IMR-90 (cell line): ENCODE data around the gene MRPS35. TPM values are rescaled to one million over a fixed set of nuclear protein-coding genes. Genes with fewer than 3 reads are reported as not detected.

Experiments
- ATAC-seq: fragments of 200-7000 bp; cut with Tn5 transposase; 2 replicates; pipeline ENCODE4 v1.9.1; 2020; ENCODE audit warnings: low read depth, mild to moderate bottlenecking, moderate library complexity
- BruUV-seq: library from RNA; stranded (reverse); fragments of 400-500 nt; replicated peaks from 2 replicates; lab custom pipeline; 2021; lab: Mats Ljungman, UMichigan
- CTCF ChIA-PET: fragments of 300-600 bp; formaldehyde crosslinking; extraction: SDS; loops from one replicate; lab custom pipeline; 2021; ENCODE audit warnings: antibody characterized with exemption; lab: Yijun Ruan, JAX
- POLR2A ChIA-PET: fragments of 300-600 bp; sonication (Branson Sonifier 250); formaldehyde crosslinking; loops from one replicate; lab custom pipeline; 2022; ENCODE audit warnings: antibody characterized with exemption; ENCODE audit not compliant: unreplicated experiment; lab: Charles Lee
- DNase-seq: peaks from one replicate; pipeline ENCODE4 v3.0.0; 2013
- H2AFZ ChIP-seq: replicated peaks from 2 replicates; pipeline ENCODE3; 2013; ENCODE audit warnings: low read length, mild to moderate bottlenecking; ENCODE audit not compliant: poor library complexity
- H2AK5ac ChIP-seq: 2 replicates; pipeline ENCODE4 v1.6.1; 2013; ENCODE audit warnings: low read depth, low read length, inconsistent platforms
- H2AK9ac ChIP-seq: replicated peaks from 2 replicates; pipeline ENCODE3; 2013; ENCODE audit warnings: mild to moderate bottlenecking, low read depth, low read length, moderate library complexity; ENCODE audit not compliant: poor library complexity
- H2BK120ac ChIP-seq: 2 replicates; pipeline ENCODE4 v1.6.1; 2013; ENCODE audit warnings: low read depth, low read length, inconsistent platforms
- H2BK15ac ChIP-seq: 3 replicates; pipeline ENCODE4 v1.6.1; 2013; ENCODE audit warnings: low read depth, low read length, inconsistent platforms
- H2BK20ac ChIP-seq: 2 replicates; pipeline ENCODE4 v1.6.1; 2013; ENCODE audit warnings: low read depth, mild to moderate bottlenecking, inconsistent platforms, low read length, moderate library complexity
- H2BK5ac ChIP-seq: 2 replicates; pipeline ENCODE4 v1.6.1; 2013; ENCODE audit warnings: mild to moderate bottlenecking, low read depth, low read length, inconsistent platforms; ENCODE audit not compliant: poor library complexity, severe bottlenecking
- H3K14ac ChIP-seq: replicated peaks from 2 replicates; pipeline ENCODE4 v1.6.1; 2013; ENCODE audit warnings: low read depth, low read length, inconsistent platforms
- H3K18ac ChIP-seq: 2 replicates; pipeline ENCODE4 v1.6.1; 2013; ENCODE audit warnings: low read depth, low read length, control low read depth
- H3K23ac ChIP-seq: 2 replicates; pipeline ENCODE4 v1.6.1; 2013; ENCODE audit warnings: low read depth, low read length, inconsistent platforms
- H3K27ac ChIP-seq: 2 replicates; pipeline ENCODE4 v1.5.1; 2013; ENCODE audit warnings: mild to moderate bottlenecking, control low read depth, low read length; ENCODE audit not compliant: insufficient read depth
- H3K27me3 ChIP-seq: 2 replicates; pipeline ENCODE4 v1.6.1; 2013; ENCODE audit warnings: low read length; ENCODE audit not compliant: control insufficient read depth, insufficient read depth
- H3K36me3 ChIP-seq: 2 replicates; pipeline ENCODE4 v1.6.1; 2013; ENCODE audit warnings: low read length, mixed read lengths; ENCODE audit not compliant: control insufficient read depth, insufficient read depth
- H3K4ac ChIP-seq: 2 replicates; pipeline ENCODE4 v1.6.1; 2013; ENCODE audit warnings: low read depth, low read length, inconsistent platforms
- H3K4me1 ChIP-seq: 2 replicates; pipeline ENCODE4 v1.6.1; 2013; ENCODE audit warnings: low read length, mixed read lengths; ENCODE audit not compliant: control insufficient read depth, insufficient read depth
- H3K4me2 ChIP-seq: 2 replicates; pipeline ENCODE4 v1.6.1; 2013; ENCODE audit warnings: low read depth, mild to moderate bottlenecking, control low read depth, low read length, moderate library complexity
- H3K4me3 ChIP-seq: 2 replicates; pipeline ENCODE4 v1.5.1; 2013; ENCODE audit warnings: low read depth, mild to moderate bottlenecking, control low read depth, low read length, moderate library complexity; ENCODE audit not compliant: insufficient read depth
- H3K56ac ChIP-seq: 2 replicates; pipeline ENCODE4 v1.6.1; 2013; ENCODE audit warnings: low read length, inconsistent platforms; ENCODE audit not compliant: insufficient read depth; ENCODE audit errors: extremely low read depth
- H3K79me1 ChIP-seq, 2 experiments: 2 replicates each; pipeline ENCODE4 v1.6.1; 2013; ENCODE audit warnings: low read length in 2 of 2, inconsistent platforms in 1 of 2, low read depth in 1 of 2
- H3K9ac ChIP-seq: 2 replicates; pipeline ENCODE4 v1.6.1; 2013; ENCODE audit warnings: low read depth, low read length, control low read depth
- H3K9me1 ChIP-seq: 2 replicates; pipeline ENCODE4 v1.6.1; 2013; ENCODE audit warnings: low read length, inconsistent platforms; ENCODE audit not compliant: insufficient read depth
- H3K9me3 ChIP-seq: 2 replicates; pipeline ENCODE4 v1.6.1; 2013; ENCODE audit warnings: low read length; ENCODE audit not compliant: control insufficient read depth, insufficient read depth
- H4K20me1 ChIP-seq: 2 replicates; pipeline ENCODE4 v1.6.1; 2013; ENCODE audit warnings: low read length, inconsistent platforms; ENCODE audit not compliant: insufficient read depth
- H4K5ac ChIP-seq: 2 replicates; pipeline ENCODE4 v1.6.1; 2013; ENCODE audit warnings: mild to moderate bottlenecking, low read depth, low read length, control low read depth
- H4K8ac ChIP-seq, 2 experiments: 2 replicates each; pipeline ENCODE4 v1.6.1; 2013; ENCODE audit warnings: low read depth in 2 of 2, low read length in 2 of 2, control low read depth in 1 of 2, inconsistent platforms in 1 of 2
- H4K91ac ChIP-seq: 2 replicates; pipeline ENCODE4 v1.6.1; 2013; ENCODE audit warnings: low read depth, low read length, inconsistent platforms; ENCODE audit not compliant: insufficient read depth
- BHLHE40 ChIP-seq: fragments of 150-350 bp; IDR thresholded peaks from 2 replicates; pipeline ENCODE4 v1.6.1; 2016; ENCODE audit warnings: mild to moderate bottlenecking, low read depth, low read length
- MAFK ChIP-seq: IDR thresholded peaks from 2 replicates; pipeline ENCODE4 v1.6.1; 2012; ENCODE audit warnings: low read depth, low read length, improper control_type of control experiment
- WGBS, 2 experiments: methylation state at CpG; one replicate each; pipeline versions ENCODE4 v1.1.5 to v1.1.7; 2013; ENCODE audit warnings: missing lambda C conversion rate in 2 of 2; ENCODE audit not compliant: insufficient read length in 1 of 2; ENCODE audit errors: extremely low coverage in 2 of 2; 5-methylcytosine and 5-hydroxymethylcytosine counted together
- dilution Hi-C: fragments of 300-500 bp; cut with HindIII; formaldehyde crosslinking; loops from one replicate; pipeline ENCODE4 v1.14.3; 2018; ENCODE audit warnings: low sequenced_read_pairs; ENCODE audit not compliant: unreplicated experiment
- in situ Hi-C: fragments of 300-500 bp; cut with MboI; formaldehyde crosslinking; loops from 3 replicates; pipeline ENCODE4 v1.14.3; 2019; ENCODE audit warnings: low sequenced_read_pairs, inconsistent platforms, mixed read lengths
- intact Hi-C: fragments of 100-400 bp; cut with micrococcal nuclease; formaldehyde crosslinking; loops from 2 replicates; pipeline ENCODE4 v1.10.0; 2022
- polyA plus RNA-seq, 3 experiments: library from polyadenylated mRNA; depleted of rRNA; stranded (reverse); fragments of >200 nt; gene quantifications; 2 replicates each; pipeline ENCODE4 v1.2.3, GENCODE V29; 2012; ENCODE audit warnings: low replicate concordance in 1 of 3
- total RNA-seq: library from RNA; depleted of rRNA; stranded (reverse); fragments of >200 nt; gene quantifications from 2 replicates; pipeline ENCODE4 v1.2.3, GENCODE V29; 2012
- TF ChIP-seq, protein P1 (sequence below): fragments of 150-350 bp; IDR thresholded peaks from 2 replicates; pipeline ENCODE4 v1.6.1; 2017; ENCODE audit warnings: mild to moderate bottlenecking, antibody characterized with exemption, low read length, low read depth
- TF ChIP-seq, protein P2 (sequence below): conservative IDR thresholded peaks from 2 replicates; pipeline ENCODE4 v1.5.1; 2012; ENCODE audit warnings: mild to moderate bottlenecking, low read depth, low read length, improper control_type of control experiment

Gene MRPS35
- total and polyA plus RNA-seq, 2 of the 4 experiments (the other 2 are of a cell fraction): 27.4 to 40.1 TPM

DNA sequence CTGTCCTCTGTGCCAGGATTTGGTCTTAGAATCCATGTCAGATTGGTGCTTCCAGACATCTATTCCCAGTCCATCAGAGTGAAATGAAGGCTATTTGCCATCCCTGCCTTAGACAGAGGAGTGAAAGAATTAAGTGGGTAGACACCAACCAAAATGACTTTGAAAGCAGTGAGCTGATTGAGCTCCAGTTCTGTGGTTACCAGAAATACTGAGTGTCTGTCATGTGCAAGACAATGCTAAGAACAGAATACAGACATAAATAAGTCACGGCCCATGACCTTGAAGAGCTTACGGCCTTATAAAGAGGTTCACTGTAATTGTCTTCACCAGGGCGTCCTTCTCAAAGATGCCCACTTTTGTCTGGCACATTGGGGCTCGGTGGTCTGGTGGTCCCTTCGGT, 91.0 kb downstream of the MRPS35 start:
- H2BK120ac ChIP-seq: no peak overlapping the region
- dilution Hi-C loops: no loop called here

More for the DNA sequence above, 91.0 kb downstream of the MRPS35 start:
- H3K27me3 ChIP-seq: no peaks in the 10 kb centered on the region
- H3K79me1 ChIP-seq: peaks cover 0 to 22% of the 10 kb centered on the region in 2 experiments; a peak in 3 of 4 replicates
- no peak overlapping the region for H3K4me3 ChIP-seq
- no peak overlapping the region for H2AFZ ChIP-seq
- H3K14ac ChIP-seq: no peak overlapping the region
- H3K27ac ChIP-seq: no peak overlapping the region
- H3K4me2 ChIP-seq: no peak overlapping the region
- peaks cover 18% of the 10 kb centered on the region for H3K9me1 ChIP-seq
- TF ChIP-seq MAFK (no peak), BHLHE40 (no peak)
- TF ChIP-seq, protein P1, sequence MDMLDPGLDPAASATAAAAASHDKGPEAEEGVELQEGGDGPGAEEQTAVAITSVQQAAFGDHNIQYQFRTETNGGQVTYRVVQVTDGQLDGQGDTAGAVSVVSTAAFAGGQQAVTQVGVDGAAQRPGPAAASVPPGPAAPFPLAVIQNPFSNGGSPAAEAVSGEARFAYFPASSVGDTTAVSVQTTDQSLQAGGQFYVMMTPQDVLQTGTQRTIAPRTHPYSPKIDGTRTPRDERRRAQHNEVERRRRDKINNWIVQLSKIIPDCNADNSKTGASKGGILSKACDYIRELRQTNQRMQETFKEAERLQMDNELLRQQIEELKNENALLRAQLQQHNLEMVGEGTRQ: no peak
- TF ChIP-seq, protein P2, sequence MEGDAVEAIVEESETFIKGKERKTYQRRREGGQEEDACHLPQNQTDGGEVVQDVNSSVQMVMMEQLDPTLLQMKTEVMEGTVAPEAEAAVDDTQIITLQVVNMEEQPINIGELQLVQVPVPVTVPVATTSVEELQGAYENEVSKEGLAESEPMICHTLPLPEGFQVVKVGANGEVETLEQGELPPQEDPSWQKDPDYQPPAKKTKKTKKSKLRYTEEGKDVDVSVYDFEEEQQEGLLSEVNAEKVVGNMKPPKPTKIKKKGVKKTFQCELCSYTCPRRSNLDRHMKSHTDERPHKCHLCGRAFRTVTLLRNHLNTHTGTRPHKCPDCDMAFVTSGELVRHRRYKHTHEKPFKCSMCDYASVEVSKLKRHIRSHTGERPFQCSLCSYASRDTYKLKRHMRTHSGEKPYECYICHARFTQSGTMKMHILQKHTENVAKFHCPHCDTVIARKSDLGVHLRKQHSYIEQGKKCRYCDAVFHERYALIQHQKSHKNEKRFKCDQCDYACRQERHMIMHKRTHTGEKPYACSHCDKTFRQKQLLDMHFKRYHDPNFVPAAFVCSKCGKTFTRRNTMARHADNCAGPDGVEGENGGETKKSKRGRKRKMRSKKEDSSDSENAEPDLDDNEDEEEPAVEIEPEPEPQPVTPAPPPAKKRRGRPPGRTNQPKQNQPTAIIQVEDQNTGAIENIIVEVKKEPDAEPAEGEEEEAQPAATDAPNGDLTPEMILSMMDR: no peak
- H3K56ac ChIP-seq: no peak overlapping the region
- in situ Hi-C loops (no loop called here), intact Hi-C loops (no loop called here)
- H2BK15ac ChIP-seq: no peak overlapping the region
- no peak overlapping the region for H2BK5ac ChIP-seq
- POLR2A ChIA-PET: no interaction called here
- H3K9ac ChIP-seq: no peak overlapping the region
- CTCF ChIA-PET: interaction anchor here (1.1 kb wide), 1 partner anchor 11 kb away, joined by 4 read pairs; no protein-coding TSS in a partner anchor
- no peak overlapping the region for H2AK9ac ChIP-seq
- peaks cover 11% of the 10 kb centered on the region for H3K36me3 ChIP-seq
- no peak overlapping the region for H3K23ac ChIP-seq
- DNase-seq: no peak
- H3K9me3 ChIP-seq: no peaks in the 10 kb centered on the region
- no peak overlapping the region for H4K91ac ChIP-seq
- H3K18ac ChIP-seq: no peak overlapping the region
- H3K4me1 ChIP-seq: no peaks in the 10 kb centered on the region; the same call in 1 of the 2 replicates
- no peak overlapping the region for H4K5ac ChIP-seq
- ATAC-seq: no peak
- 100% methylated on average over 3 of the region's 5 CpGs; no CpG with 5 or more reads in 1 of the 2 experiments for WGBS, 2 experiments
- H3K4ac ChIP-seq: no peak overlapping the region
- no peak overlapping the region for H2BK20ac ChIP-seq
- BruUV-seq: TSS peak; percentile 12
- no peaks in the 10 kb centered on the region; the same call in 1 of the 2 replicates for H4K20me1 ChIP-seq
- H2AK5ac ChIP-seq: no peak overlapping the region
- no peak overlapping the region for H4K8ac ChIP-seq
